NCI-H510A (cell line): Measurements from ENCODE around the gene ERBB3.

Source experiments
- DNase-seq: peaks from one replicate; lab custom pipeline; 2025; lab: John Stamatoyannopoulos, UW

Gene ERBB3

GRCh38 chr12:56137853-56138571, 58.0 kb downstream of the ERBB3 start:
- no peak for DNase-seq

DNA sequence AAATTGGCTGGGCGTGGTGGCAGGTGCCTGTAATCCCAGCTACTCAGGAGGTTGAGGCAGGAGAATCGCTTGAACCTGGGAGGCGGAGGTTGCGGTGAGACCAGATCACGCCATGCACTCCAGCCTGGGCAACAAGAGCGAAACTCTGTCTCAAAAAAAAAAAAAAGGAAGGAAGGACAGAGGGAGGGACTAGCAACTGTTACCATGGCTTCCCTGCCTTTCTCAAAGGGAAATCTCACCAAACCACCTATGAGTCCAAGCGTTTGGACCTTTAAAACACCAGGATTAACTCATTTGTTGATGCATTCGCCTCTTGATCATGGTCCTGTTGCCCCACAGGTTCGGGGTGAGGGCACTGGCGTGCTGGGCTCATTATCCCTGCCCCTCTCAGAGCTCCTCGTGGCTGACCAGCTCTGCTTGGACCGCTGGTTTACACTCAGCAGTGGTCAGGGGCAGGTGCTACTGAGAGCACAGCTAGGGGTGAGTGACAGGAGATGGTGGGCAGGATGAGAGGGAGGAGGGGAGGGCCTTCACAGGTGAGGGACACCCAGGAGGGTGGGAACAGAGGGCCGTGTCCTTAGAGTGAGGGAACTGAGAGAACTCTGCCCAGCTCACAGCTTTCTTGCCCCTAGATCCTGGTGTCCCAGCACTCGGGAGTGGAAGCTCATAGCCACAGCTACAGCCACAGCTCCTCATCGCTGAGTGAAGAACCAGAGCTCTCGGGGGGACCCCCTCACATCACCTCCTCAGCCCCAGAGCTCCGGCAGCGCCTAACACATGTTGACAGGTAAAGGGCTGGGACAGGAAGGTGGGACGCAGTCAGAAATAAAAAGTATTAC, 62.2 kb downstream of the ERBB3 start:
- no peak for DNase-seq

- no peak for DNase-seq
Observed at GRCh38 chr12:56143217-56143616, 63.3 kb downstream of the ERBB3 start.

- no peak for DNase-seq
Observed at GRCh38 chr12:56143870-56144269, 63.9 kb downstream of the ERBB3 start.

DNA sequence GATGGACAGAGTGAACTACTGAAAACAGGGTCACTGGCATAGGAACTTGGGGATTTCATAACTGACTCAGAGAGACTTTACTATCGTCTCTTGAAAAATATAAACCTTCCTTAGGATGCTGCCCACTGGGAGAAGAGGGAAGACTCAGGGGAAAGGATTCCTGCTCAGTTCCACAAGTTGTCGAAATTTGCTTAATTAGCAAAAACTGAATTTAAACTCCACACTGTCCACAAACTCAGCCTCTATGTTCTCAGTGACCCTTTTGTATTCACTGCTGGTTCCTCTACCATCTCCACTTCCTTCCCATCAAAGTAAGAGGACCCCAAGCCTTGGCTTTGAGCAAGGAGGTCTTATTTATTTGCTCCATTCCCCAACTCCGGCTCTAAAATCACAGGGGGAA, 65.3 kb downstream of the ERBB3 start:
- DNase-seq: no peak

- no peak for DNase-seq
Observed at GRCh38 chr12:56146492-56147460, 66.8 kb downstream of the ERBB3 start.

GRCh38 chr12:56150563-56150962, 70.6 kb downstream of the ERBB3 start:
- no peak for DNase-seq

- peak; percentile 65 for DNase-seq
Observed at GRCh38 chr12:56151672-56152131, 71.7 kb downstream of the ERBB3 start.

DNA sequence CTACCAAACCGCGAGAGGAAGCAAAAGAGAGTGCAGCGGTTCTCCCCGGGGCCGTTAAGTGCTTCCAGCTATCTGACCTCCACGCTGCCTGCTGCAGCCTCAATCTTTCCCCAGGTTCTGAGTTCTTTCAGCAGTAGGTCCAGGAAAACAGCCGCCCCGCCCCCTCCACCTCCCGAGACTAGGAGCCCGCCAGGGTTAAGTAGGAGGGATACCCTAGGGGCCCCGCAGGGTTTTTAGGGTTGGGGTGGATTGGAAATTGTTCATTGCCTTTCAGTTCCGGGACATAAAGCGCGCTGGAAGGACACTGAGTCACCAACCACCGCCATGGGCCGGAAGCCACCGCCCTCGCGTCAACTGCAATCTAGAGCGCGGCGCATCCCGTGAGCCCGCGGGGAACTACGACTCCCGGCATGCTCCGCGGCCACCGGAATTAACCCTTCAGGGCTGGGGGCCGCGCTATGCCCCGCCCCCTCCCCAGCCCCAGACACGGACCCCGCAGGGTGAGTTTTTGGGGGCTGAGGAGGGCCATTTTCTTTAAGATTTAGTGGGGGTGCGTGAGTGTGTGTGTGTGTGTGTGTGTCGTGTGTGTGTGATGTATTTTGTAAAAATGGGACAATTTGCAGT, 72.3 kb downstream of the ERBB3 start, which contains the start of gene MYL6B:
Gene MYL6B (plus strand): TSS at position 456 of the 624 bp plus-strand sequence. CDS start 1,332 bp downstream, outside the sequence.
- DNase-seq: peak; percentile 77
